Measurements from ENCODE around the gene TLE1. TPM values are rescaled to one million over a fixed set of nuclear protein-coding genes. Genes with fewer than 3 reads are reported as not detected.

Gene TLE1
- total and polyA plus RNA-seq, 5 donors from 2014 or later: 0.03 to 5.5 (median 0.43) TPM; not detected in 1

DNA sequence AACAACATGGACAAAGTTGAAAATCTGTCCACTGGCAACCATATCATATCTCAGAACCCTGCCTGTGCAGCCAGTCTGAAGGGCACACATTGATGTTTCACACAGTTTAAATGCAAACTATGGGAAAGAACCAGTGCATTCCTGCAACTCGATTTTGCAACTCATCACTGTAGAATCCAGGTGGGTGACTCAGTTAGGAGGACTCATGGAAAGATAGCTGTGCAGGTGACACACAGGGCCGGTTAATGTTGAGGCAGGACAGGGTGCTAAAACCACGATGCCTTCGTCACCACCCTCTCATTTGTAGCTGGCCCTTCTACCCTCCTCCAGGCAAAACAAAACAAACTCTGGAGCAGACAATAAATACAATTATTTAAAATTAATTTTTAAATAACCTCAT is 62.8 kb downstream of the TLE1 start:
- Histone ChIP-seq H3K4me3 (ENCODE audit: low read depth, low read length) (no peak overlapping the region), H3K27me3 (ENCODE audit: control insufficient read depth, insufficient read depth, low read length) (no peaks in the 10 kb centered on the region), H3K4me1 (ENCODE audit: control insufficient read depth, insufficient read depth, low read length, poor library complexity, severe bottlenecking) (no peaks in the 10 kb centered on the region), H3K27ac (ENCODE audit: insufficient read depth, low read length, poor library complexity, severe bottlenecking) (no peak overlapping the region), H3K9me3 (ENCODE audit: control insufficient read depth in 2 of 2, low read length in 2 of 2) (peaks cover 0 to 2% of the 10 kb centered on the region in 2 experiments), H3K36me3 (ENCODE audit: control insufficient read depth, insufficient read depth, low read length) (no peaks in the 10 kb centered on the region)
- ATAC-seq (ENCODE audit: low read depth in 2 of 2): no peak
- peaks cover 0 to 3% (median 0%) of the 10 kb centered on the region in 7 donors for H3K9me3 Mint-ChIP-seq
- DNase-seq: no peak
- H3K27ac Mint-ChIP-seq: no peak overlapping the region
- no peaks in the 10 kb centered on the region for H3K27me3 Mint-ChIP-seq
- no peaks in the 10 kb centered on the region for H3K4me1 Mint-ChIP-seq
- H3K36me3 Mint-ChIP-seq: no peaks in the 10 kb centered on the region
- no peak overlapping the region for H3K4me3 Mint-ChIP-seq

DNA sequence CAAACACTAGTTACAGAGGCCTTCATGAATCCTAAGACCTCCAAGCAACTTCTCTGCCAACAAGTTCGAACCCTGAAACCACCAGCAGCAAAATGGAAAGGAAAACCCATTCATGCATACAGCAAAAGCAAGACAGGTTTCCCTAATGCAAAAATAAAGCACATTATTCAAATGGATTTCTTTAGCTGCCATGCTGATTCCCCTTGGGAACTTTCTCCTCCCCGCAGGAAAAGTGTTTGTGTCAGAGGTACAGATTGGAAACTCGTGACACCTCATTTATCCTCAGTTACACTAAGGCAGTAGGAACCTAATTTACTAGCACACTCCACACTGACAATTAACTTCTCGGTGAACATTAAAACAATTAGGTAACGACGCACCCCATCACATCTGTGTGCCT is 63.4 kb downstream of the TLE1 start:
- Mint-ChIP-seq H3K4me3 (no peak overlapping the region), H3K27ac (no peak overlapping the region), H3K9me3 (peaks cover 0 to 3% (median 0%) of the 10 kb centered on the region in 7 donors), H3K27me3 (no peaks in the 10 kb centered on the region), H3K36me3 (no peaks in the 10 kb centered on the region), H3K4me1 (no peaks in the 10 kb centered on the region)
- peaks cover 0 to 2% of the 10 kb centered on the region in 2 experiments for H3K9me3 ChIP-seq (ENCODE audit: control insufficient read depth in 2 of 2, low read length in 2 of 2)
- H3K36me3 ChIP-seq (ENCODE audit: control insufficient read depth, insufficient read depth, low read length): no peaks in the 10 kb centered on the region
- no peaks in the 10 kb centered on the region for H3K4me1 ChIP-seq (ENCODE audit: control insufficient read depth, insufficient read depth, low read length, poor library complexity, severe bottlenecking)
- H3K27ac ChIP-seq (ENCODE audit: insufficient read depth, low read length, poor library complexity, severe bottlenecking): no peak overlapping the region
- no peak overlapping the region for H3K4me3 ChIP-seq (ENCODE audit: low read depth, low read length)
- ATAC-seq (ENCODE audit: low read depth in 2 of 2): no peak
- no peaks in the 10 kb centered on the region for H3K27me3 ChIP-seq (ENCODE audit: control insufficient read depth, insufficient read depth, low read length)
- DNase-seq: no peak

GRCh38 chr9:81623778-81624177 is 65.6 kb downstream of the TLE1 start:
- peaks cover 0 to 2% (median 0%) of the 10 kb centered on the region in 4 donors for H3K4me1 Mint-ChIP-seq
- no peaks in the 10 kb centered on the region for H3K9me3 ChIP-seq (ENCODE audit: control insufficient read depth in 2 of 2, low read length in 2 of 2)
- no peaks in the 10 kb centered on the region for H3K27me3 Mint-ChIP-seq
- peaks cover 0 to 3% (median 0%) of the 10 kb centered on the region in 7 donors for H3K9me3 Mint-ChIP-seq
- ATAC-seq (ENCODE audit: low read depth in 2 of 2) (no peak), DNase-seq (no peak)
- H3K36me3 Mint-ChIP-seq: no peaks in the 10 kb centered on the region
- no peaks in the 10 kb centered on the region for H3K36me3 ChIP-seq (ENCODE audit: control insufficient read depth, insufficient read depth, low read length)
- no peaks in the 10 kb centered on the region for H3K4me1 ChIP-seq (ENCODE audit: control insufficient read depth, insufficient read depth, low read length, poor library complexity, severe bottlenecking)
- no peaks in the 10 kb centered on the region for H3K27me3 ChIP-seq (ENCODE audit: control insufficient read depth, insufficient read depth, low read length)
- H3K4me3 ChIP-seq (ENCODE audit: low read depth, low read length): no peak overlapping the region
- no peak overlapping the region for H3K27ac ChIP-seq (ENCODE audit: insufficient read depth, low read length, poor library complexity, severe bottlenecking)
- H3K4me3 Mint-ChIP-seq: no peak overlapping the region
- H3K27ac Mint-ChIP-seq: no peak overlapping the region

DNA sequence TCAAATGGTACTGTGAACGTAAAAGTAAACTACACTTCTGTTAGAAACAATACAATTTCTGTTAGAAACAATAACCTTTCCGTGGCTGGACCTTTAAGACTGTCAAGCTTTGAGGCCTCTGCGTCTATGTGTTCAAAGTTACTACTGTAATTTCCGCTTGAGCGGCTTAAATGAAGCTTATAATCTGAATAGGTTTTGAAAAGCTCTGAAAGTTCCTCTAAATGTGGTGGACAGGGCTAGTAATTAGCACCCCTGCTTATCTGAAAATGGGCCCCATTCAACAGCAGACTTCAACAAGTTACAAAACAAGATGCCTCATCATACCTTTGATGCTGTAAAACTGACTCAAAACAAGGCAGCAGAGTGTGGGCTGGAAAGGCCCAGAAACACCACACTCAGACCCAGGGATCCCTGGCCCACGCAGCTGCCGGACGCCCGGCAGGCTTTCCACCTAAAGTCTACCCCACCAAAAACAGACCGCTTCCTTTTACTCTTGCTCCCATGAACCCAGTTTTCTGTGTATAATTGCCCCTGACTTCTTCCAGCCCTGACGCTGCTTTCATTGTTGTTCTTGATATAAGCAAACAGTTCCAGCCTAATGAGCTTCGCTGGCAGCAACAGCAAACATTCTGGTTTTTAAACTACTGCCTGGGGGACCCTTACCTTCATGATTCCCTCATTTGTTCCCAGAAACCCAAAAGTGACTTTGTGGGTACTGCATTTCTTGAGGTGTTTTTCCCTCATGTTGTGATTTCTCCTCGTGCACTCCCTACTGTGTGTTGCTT is 66.7 kb downstream of the TLE1 start:
- Histone ChIP-seq H3K4me1 (ENCODE audit: control insufficient read depth, insufficient read depth, low read length, poor library complexity, severe bottlenecking) (no peaks in the 10 kb centered on the region), H3K36me3 (ENCODE audit: control insufficient read depth, insufficient read depth, low read length) (no peaks in the 10 kb centered on the region), H3K27me3 (ENCODE audit: control insufficient read depth, insufficient read depth, low read length) (no peaks in the 10 kb centered on the region), H3K4me3 (ENCODE audit: low read depth, low read length) (no peak overlapping the region), H3K9me3 (ENCODE audit: control insufficient read depth in 2 of 2, low read length in 2 of 2) (no peaks in the 10 kb centered on the region), H3K27ac (ENCODE audit: insufficient read depth, low read length, poor library complexity, severe bottlenecking) (no peak overlapping the region)
- Mint-ChIP-seq H3K9me3 (peaks cover 0 to 3% (median 0%) of the 10 kb centered on the region in 7 donors), H3K36me3 (no peaks in the 10 kb centered on the region), H3K27me3 (no peaks in the 10 kb centered on the region), H3K27ac (no peak overlapping the region), H3K4me1 (peaks cover 0 to 2% (median 0%) of the 10 kb centered on the region in 4 donors), H3K4me3 (no peak overlapping the region)
- ATAC-seq (ENCODE audit: low read depth in 2 of 2) (no peak), DNase-seq (no peak)

GRCh38 chr9:81621785-81622259 is 67.5 kb downstream of the TLE1 start:
- Mint-ChIP-seq H3K9me3 (peaks cover 0 to 3% (median 0%) of the 10 kb centered on the region in 7 donors), H3K36me3 (no peaks in the 10 kb centered on the region), H3K27me3 (no peaks in the 10 kb centered on the region), H3K4me1 (peaks cover 0 to 2% (median 0%) of the 10 kb centered on the region in 4 donors), H3K4me3 (no peak overlapping the region), H3K27ac (no peak overlapping the region)
- DNase-seq (no peak), ATAC-seq (ENCODE audit: low read depth in 2 of 2) (no peak)
- no peak overlapping the region for H3K27ac ChIP-seq (ENCODE audit: insufficient read depth, low read length, poor library complexity, severe bottlenecking)
- H3K4me3 ChIP-seq (ENCODE audit: low read depth, low read length): no peak overlapping the region
- H3K9me3 ChIP-seq (ENCODE audit: control insufficient read depth in 2 of 2, low read length in 2 of 2): no peaks in the 10 kb centered on the region
- H3K27me3 ChIP-seq (ENCODE audit: control insufficient read depth, insufficient read depth, low read length): no peaks in the 10 kb centered on the region
- H3K36me3 ChIP-seq (ENCODE audit: control insufficient read depth, insufficient read depth, low read length): no peaks in the 10 kb centered on the region
- H3K4me1 ChIP-seq (ENCODE audit: control insufficient read depth, insufficient read depth, low read length, poor library complexity, severe bottlenecking): no peaks in the 10 kb centered on the region

- ATAC-seq (ENCODE audit: low read depth in 2 of 2) (no peak), DNase-seq (no peak)
- Mint-ChIP-seq H3K4me3 (no peak overlapping the region), H3K4me1 (peaks cover 0 to 2% (median 0%) of the 10 kb centered on the region in 4 donors), H3K36me3 (no peaks in the 10 kb centered on the region), H3K27me3 (no peaks in the 10 kb centered on the region), H3K9me3 (peaks cover 0 to 3% (median 0%) of the 10 kb centered on the region in 7 donors), H3K27ac (no peak overlapping the region)
- Histone ChIP-seq H3K27ac (ENCODE audit: insufficient read depth, low read length, poor library complexity, severe bottlenecking) (no peak overlapping the region), H3K9me3 (ENCODE audit: control insufficient read depth in 2 of 2, low read length in 2 of 2) (no peaks in the 10 kb centered on the region), H3K36me3 (ENCODE audit: control insufficient read depth, insufficient read depth, low read length) (no peaks in the 10 kb centered on the region), H3K4me3 (ENCODE audit: low read depth, low read length) (no peak overlapping the region), H3K4me1 (ENCODE audit: control insufficient read depth, insufficient read depth, low read length, poor library complexity, severe bottlenecking) (no peaks in the 10 kb centered on the region), H3K27me3 (ENCODE audit: control insufficient read depth, insufficient read depth, low read length) (no peaks in the 10 kb centered on the region)
These were observed 68.2 kb downstream of the TLE1 start for GRCh38 chr9:81621118-81621517.

GRCh38 chr9:81620002-81620390 is 69.4 kb downstream of the TLE1 start:
- DNase-seq: no peak
- H3K4me1 ChIP-seq (ENCODE audit: control insufficient read depth, insufficient read depth, low read length, poor library complexity, severe bottlenecking): no peaks in the 10 kb centered on the region
- H3K27ac ChIP-seq (ENCODE audit: insufficient read depth, low read length, poor library complexity, severe bottlenecking): no peak overlapping the region
- Mint-ChIP-seq H3K27ac (no peak overlapping the region), H3K4me3 (no peak overlapping the region), H3K4me1 (peaks cover 0 to 2% (median 0%) of the 10 kb centered on the region in 4 donors), H3K36me3 (no peaks in the 10 kb centered on the region), H3K27me3 (no peaks in the 10 kb centered on the region), H3K9me3 (peaks cover 0 to 3% (median 0%) of the 10 kb centered on the region in 7 donors)
- no peak for ATAC-seq (ENCODE audit: low read depth in 2 of 2)
- no peaks in the 10 kb centered on the region for H3K9me3 ChIP-seq (ENCODE audit: control insufficient read depth in 2 of 2, low read length in 2 of 2)
- H3K4me3 ChIP-seq (ENCODE audit: low read depth, low read length): no peak overlapping the region
- H3K36me3 ChIP-seq (ENCODE audit: control insufficient read depth, insufficient read depth, low read length): no peaks in the 10 kb centered on the region
- no peaks in the 10 kb centered on the region for H3K27me3 ChIP-seq (ENCODE audit: control insufficient read depth, insufficient read depth, low read length)
